ENCODE data around the gene ZNF234.
"Not testable (repeated sequence)": the region's sequence is repeated elsewhere in the genome, so short reads cannot be mapped to it uniquely, and the experiment has no call there.

ZNF234 gene

GRCh38 chr19:44164673-44165512, 23.5 kb downstream of the ZNF234 start, which contains the start of gene ZNF226:
Gene ZNF226, plus strand, starts transcription at chr19:44165100. Its CDS starts 4,981 bp downstream, at chr19:44170081.
- peak within 1 kb of the TSS; percentile 38; the same call in 1 of the 2 replicates for H3K9ac ChIP-seq
- H3K36me3 ChIP-seq (ENCODE audit: insufficient read depth), result peaks cover 10% of the 10 kb centered on the region; the same call in 1 of the 2 replicates
- H4K20me1 ChIP-seq (ENCODE audit: insufficient read depth), result no peaks in the 10 kb centered on the region
- peaks cover 10% of the 10 kb centered on the region for H3K4me1 ChIP-seq (ENCODE audit: low read depth, poor library complexity, severe bottlenecking)
- no peak for TF ChIP-seq CTCF (conservative IDR thresholded peaks at IDR 0.05; ENCODE audit: low read depth, low read length)
- no peak within 1 kb of the TSS for H3K4me3 ChIP-seq (IDR thresholded peaks at IDR 0.05; ENCODE audit: insufficient read depth, low read depth, low read length)
- H3K79me2 ChIP-seq (ENCODE audit: insufficient read depth, low read depth), result no peaks in the 10 kb centered on the region
- H2AFZ ChIP-seq (ENCODE audit: low read depth), result peak within 1 kb of the TSS; percentile 89
- peak within 1 kb of the TSS; percentile 16; the same call in 1 of the 2 replicates for H3K27ac ChIP-seq
- H3K4me2 ChIP-seq, result peak within 1 kb of the TSS; percentile 77
- H3K27me3 ChIP-seq (ENCODE audit: insufficient read depth, low read depth), result no peaks in the 10 kb centered on the region

GRCh38 chr19:44170660-44171059, 29.3 kb downstream of the ZNF234 start:
- not testable (repeated sequence) for H3K27me3 ChIP-seq (ENCODE audit: insufficient read depth, low read depth); H2AFZ ChIP-seq (ENCODE audit: low read depth); H3K27ac ChIP-seq; H3K9ac ChIP-seq; H4K20me1 ChIP-seq (ENCODE audit: insufficient read depth); H3K4me3 ChIP-seq (IDR thresholded peaks at IDR 0.05; ENCODE audit: insufficient read depth, low read depth, low read length); H3K4me1 ChIP-seq (ENCODE audit: low read depth, poor library complexity, severe bottlenecking); H3K79me2 ChIP-seq (ENCODE audit: insufficient read depth, low read depth); H3K4me2 ChIP-seq
- peaks cover 36% of the 10 kb centered on the region; the same call in 1 of the 2 replicates for H3K36me3 ChIP-seq (ENCODE audit: insufficient read depth)

- Histone ChIP-seq H3K4me3 (IDR thresholded peaks at IDR 0.05; ENCODE audit: insufficient read depth, low read depth, low read length) (no peak overlapping the region), H3K36me3 (ENCODE audit: insufficient read depth) (peaks cover 22% of the 10 kb centered on the region; the same call in 1 of the 2 replicates), H3K4me2 (no peak overlapping the region), H3K27ac (no peak overlapping the region), H3K79me2 (ENCODE audit: insufficient read depth, low read depth) (no peaks in the 10 kb centered on the region), H2AFZ (ENCODE audit: low read depth) (no peak overlapping the region), H3K27me3 (ENCODE audit: insufficient read depth, low read depth) (no peaks in the 10 kb centered on the region), H4K20me1 (ENCODE audit: insufficient read depth) (no peaks in the 10 kb centered on the region), H3K9ac (no peak overlapping the region), H3K4me1 (ENCODE audit: low read depth, poor library complexity, severe bottlenecking) (no peaks in the 10 kb centered on the region)
- TF ChIP-seq CTCF (conservative IDR thresholded peaks at IDR 0.05; ENCODE audit: low read depth, low read length), result no peak
Measured at GRCh38 chr19:44176590-44176989, 35.2 kb downstream of the ZNF234 start.

- Histone ChIP-seq H3K79me2 (ENCODE audit: insufficient read depth, low read depth) (no peaks in the 10 kb centered on the region), H3K4me1 (ENCODE audit: low read depth, poor library complexity, severe bottlenecking) (no peaks in the 10 kb centered on the region), H4K20me1 (ENCODE audit: insufficient read depth) (no peaks in the 10 kb centered on the region), H2AFZ (ENCODE audit: low read depth) (no peak overlapping the region), H3K27me3 (ENCODE audit: insufficient read depth, low read depth) (no peaks in the 10 kb centered on the region), H3K4me2 (no peak overlapping the region), H3K9ac (no peak overlapping the region), H3K36me3 (ENCODE audit: insufficient read depth) (peaks cover under 1% of the 10 kb centered on the region; the same call in 1 of the 2 replicates), H3K4me3 (IDR thresholded peaks at IDR 0.05; ENCODE audit: insufficient read depth, low read depth, low read length) (no peak overlapping the region), H3K27ac (no peak overlapping the region)
- no peak for TF ChIP-seq CTCF (conservative IDR thresholded peaks at IDR 0.05; ENCODE audit: low read depth, low read length)
Measured at GRCh38 chr19:44180968-44181367, 39.6 kb downstream of the ZNF234 start.

GRCh38 chr19:44182145-44182544, 40.8 kb downstream of the ZNF234 start:
- no peak overlapping the region for H2AFZ ChIP-seq (ENCODE audit: low read depth)
- TF ChIP-seq CTCF (conservative IDR thresholded peaks at IDR 0.05; ENCODE audit: low read depth, low read length), result no peak
- no peaks in the 10 kb centered on the region for H3K36me3 ChIP-seq (ENCODE audit: insufficient read depth)
- H3K4me3 ChIP-seq (IDR thresholded peaks at IDR 0.05; ENCODE audit: insufficient read depth, low read depth, low read length), result no peak overlapping the region
- no peak overlapping the region for H3K9ac ChIP-seq
- H4K20me1 ChIP-seq (ENCODE audit: insufficient read depth), result no peaks in the 10 kb centered on the region
- no peaks in the 10 kb centered on the region for H3K27me3 ChIP-seq (ENCODE audit: insufficient read depth, low read depth)
- no peak overlapping the region for H3K27ac ChIP-seq
- H3K4me2 ChIP-seq, result no peak overlapping the region
- H3K79me2 ChIP-seq (ENCODE audit: insufficient read depth, low read depth), result no peaks in the 10 kb centered on the region
- no peaks in the 10 kb centered on the region for H3K4me1 ChIP-seq (ENCODE audit: low read depth, poor library complexity, severe bottlenecking)
